ENCODE results near the gene KARS1.

Gene KARS1

GRCh38 chr16:75647492-75648264 is at the start of gene KARS1, which contains the start of gene TERF2IP:
TSS of gene KARS1 (minus strand) at chr16:75647665. CDS start at chr16:75647639, 26 bp downstream.
TSS of gene TERF2IP (plus strand) at chr16:75647773. CDS start at chr16:75647883, 110 bp downstream.
- DNase-seq (ENCODE audit: low spot score): peak; percentile 87

DNA sequence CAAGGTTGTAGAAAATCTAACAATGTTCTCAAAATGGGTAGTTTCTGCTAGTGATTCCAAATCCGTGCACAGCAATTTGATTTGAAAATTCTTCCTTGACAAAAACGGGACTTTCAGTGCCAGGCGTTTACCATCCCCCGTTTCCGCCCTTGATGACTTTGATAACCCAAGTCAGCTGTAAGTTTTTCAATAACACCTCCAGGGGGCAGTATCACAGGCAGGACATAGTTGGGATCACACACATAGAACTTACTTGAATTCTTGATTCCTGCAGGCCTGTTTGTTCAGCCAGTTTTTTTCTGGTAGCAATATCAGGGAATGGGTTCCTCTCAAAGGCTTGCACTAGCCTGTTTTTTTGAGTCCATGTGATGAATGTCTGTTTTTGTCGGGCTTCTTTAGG is 48.2 kb upstream of the KARS1 start:
- no peak for DNase-seq (ENCODE audit: low spot score)

DNA sequence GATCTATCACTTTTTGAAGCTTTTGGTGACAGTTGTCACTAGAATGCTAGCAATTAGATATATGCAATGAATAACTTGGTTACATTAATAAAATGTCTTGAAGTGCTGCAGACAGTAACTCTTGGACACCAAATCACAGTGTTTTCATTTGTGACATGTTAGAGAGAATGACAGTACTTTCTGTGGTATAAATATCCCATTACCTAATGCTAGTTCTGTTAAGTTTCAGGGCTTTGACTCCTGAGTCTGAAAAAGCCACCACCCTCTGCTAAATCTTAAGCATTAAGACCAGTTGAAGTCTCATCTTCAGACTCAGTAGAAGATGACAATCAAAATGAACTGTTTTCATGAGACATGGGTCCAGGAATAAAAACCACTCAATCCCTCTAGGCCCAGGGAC is 39.9 kb upstream of the KARS1 start:
- DNase-seq (ENCODE audit: low spot score): no peak

- no peak for DNase-seq (ENCODE audit: low spot score)
Measured at GRCh38 chr16:75682308-75682707, 34.8 kb upstream of the KARS1 start.

DNA sequence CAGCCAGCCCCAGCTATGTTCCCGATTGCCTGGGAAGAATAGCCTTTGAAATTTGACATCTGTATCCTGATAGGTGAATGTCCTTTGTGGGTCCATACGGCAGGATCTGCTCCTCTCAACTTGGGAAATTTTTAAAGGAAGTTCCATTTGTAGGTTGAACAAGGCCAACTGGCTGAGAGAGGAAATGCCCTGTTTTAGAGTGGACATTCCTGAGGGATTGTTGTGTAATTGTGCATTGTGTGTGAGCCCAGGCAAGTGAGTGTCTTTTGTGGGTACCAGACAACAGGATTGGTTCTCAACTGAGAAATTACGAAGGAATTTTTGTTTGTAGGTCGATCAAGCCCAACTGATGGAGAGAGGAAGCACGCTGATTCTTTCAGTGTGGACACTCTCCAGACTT is 31.9 kb upstream of the KARS1 start:
- DNase-seq (ENCODE audit: low spot score): no peak

DNA sequence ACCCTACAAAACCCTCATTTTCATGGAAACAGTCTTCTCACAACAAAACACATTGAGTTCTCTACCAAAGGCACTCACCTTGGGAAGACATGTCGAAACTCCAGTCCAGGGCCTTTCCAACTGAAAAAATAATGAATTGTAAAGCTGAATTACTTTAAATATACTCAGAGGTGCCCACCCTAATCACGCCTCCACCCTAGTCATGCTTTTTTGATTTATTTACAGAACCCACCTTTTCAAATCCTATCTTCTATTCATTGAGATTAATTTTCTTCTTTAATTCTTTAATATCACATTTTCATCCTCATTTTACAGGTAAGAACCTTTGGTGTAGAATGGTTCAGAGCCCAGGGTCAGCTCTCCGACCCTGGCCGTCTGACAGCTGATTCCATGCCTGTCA is 29.4 kb upstream of the KARS1 start, which contains the start of gene CPHXL2:
CPHXL2 (minus strand) TSS at position 101 of the 400 bp plus-strand sequence; CDS start at position 91, 10 bp downstream.
- no peak for DNase-seq (ENCODE audit: low spot score)

DNA sequence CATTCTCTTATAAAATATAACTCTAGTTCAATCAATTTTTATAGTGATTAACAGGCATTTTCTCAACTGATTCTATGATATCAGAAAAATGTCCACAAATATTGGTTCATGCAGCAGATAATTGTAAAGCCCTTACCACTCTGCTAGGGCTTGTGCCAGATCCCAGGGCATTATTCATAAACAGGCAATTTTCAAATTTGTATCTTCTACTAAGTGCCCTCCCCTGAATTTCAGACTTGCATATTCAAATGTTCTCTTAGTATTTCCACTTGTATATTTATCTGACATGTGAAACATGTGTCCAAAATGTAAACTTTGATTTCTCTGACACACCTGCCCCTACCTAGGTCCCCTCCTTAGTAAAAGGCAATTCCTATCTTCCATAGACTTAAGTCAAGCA is 20.0 kb upstream of the KARS1 start:
- DNase-seq (ENCODE audit: low spot score): no peak

DNA sequence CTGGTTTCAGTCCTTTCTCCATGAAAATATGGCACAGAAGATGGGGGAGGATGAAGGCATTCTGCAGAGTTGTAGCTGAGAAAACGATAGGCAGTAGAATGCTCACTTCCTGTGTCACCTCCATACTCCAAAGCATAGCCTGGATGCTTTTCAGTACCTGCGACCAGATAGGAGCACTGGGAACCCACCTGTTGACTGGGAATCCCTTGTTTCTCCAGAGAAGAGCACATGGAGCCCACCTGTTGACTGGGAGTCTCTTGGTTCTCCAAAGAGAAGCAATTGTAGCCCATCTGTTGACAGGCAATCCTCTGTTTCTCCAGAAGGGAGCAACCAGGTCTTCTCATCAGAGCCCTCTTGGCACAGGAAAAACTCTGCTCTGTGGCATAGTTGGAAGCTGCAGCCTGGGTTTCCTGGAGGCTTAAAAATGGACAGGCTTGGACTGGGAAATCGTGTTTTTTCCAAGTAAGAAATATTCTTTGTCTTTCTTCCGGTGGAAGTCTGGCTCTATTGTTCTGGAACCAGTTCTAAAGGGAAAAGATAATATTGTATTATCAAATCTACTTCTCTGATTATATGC is 13.3 kb upstream of the KARS1 start:
- no peak for DNase-seq (ENCODE audit: low spot score)

GRCh38 chr16:75660321-75660720 is 12.9 kb upstream of the KARS1 start:
- DNase-seq (ENCODE audit: low spot score): no peak

GRCh38 chr16:75658175-75658574 is 10.7 kb upstream of the KARS1 start:
- DNase-seq (ENCODE audit: low spot score): no peak

DNA sequence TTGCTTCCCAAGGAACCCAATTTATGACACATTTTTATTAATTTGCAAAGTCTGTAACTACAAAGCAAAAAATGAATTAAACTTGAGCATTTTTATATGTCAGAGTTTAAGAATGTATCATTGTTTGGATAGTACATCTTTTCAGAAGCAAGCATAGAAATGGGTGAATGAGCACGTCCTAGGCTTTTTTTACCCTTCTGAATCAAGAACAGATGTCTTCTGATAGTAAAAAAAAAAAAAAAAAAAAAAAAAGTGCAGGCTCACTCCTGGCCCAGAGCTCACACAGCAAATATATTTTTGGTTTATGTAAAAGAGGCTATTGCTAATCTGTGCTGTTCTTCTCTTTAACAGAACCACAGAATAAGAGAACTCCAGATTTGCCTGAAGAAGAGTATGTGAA is 6.5 kb upstream of the KARS1 start:
- no peak for DNase-seq (ENCODE audit: low spot score)

DNA sequence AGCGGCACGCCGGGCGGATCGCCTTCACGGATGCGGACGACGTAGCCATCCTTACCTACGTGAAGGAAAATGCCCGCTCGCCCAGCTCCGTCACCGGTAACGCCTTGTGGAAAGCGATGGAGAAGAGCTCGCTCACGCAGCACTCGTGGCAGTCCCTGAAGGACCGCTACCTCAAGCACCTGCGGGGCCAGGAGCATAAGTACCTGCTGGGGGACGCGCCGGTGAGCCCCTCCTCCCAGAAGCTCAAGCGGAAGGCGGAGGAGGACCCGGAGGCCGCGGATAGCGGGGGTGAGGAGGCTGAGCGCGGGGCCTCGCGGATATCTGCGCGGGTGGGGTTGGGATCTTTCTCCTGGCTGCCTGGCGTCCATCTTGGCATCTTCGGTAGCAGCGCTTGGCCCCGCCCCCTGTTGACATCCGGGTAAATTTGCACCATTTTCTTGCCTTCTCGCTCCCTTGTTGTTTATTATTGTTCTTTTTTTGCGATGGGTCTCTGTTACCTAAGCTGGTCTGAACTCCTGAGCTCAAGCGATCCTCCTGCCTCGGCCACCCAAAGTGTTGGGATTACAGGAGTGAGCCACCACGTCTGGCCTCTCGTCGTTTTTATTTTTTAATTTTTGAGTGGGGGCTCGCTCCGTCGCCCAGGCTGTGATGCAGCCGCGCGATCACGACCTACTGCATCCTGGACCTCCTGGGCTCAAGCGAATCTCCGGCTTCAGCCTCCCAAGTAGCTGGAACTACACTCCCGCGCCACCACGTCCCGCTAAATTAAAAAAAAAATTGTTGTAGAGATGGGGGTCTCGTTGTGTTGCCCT is 1.0 kb upstream of the KARS1 start:
- peak; percentile 59 for DNase-seq (ENCODE audit: low spot score)

- no peak for DNase-seq (ENCODE audit: low spot score)
Measured at GRCh38 chr16:75647112-75647491, 363 bp downstream of the KARS1 start.

DNA sequence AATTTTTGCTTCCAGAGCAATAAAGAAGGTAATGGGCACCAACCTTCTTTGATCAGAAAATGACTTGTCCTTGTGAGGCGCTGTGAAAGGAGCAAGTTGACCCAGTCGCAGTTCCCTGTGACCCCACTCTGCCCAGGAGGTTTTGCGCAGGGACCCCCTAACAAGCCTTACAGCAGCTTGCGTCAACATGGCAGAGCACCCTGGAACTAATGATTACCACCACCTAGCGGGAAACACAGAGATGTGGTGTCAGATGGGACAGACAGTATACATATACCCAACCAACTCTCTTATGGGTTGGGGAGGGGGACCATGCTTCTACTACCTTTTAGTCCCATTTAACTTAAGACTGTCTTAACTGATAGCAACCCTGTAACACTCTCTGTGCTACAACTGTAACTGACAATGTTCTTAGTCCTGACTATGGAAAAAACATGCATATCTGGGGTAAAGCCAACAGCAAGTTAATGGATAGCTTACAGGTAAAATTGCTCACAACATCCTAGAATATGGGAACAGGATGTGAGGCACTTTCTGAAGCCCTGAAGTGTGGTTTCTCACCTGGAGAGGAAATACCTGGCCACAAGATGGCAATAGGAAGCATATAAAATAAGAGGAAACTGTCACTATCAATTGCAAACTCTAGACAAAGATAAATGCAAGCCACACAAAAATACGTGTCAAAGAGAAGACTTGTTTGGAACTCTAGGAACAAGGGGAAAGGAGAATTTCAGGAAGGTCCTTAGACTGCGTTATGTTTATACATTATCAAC is 3.0 kb downstream of the KARS1 start:
- no peak for DNase-seq (ENCODE audit: low spot score)

DNA sequence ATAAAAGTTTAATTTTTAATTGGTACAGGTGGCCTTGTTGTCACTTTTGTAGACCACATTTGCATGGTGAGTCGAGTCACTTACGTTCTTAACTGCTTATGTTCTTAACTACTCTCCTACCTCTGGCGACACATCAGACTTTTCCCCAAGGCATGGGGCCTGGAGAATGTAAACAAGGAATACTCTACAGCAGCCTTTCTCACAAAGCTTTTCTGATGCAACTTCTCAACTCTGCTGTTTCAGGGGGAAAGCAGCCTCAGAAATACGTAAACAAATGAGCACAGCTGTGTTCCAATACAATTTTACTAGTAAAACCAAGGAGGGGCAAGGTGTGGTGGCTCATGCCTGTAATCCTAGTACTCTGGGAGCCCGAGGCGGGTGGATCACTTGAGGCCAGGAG is 6.9 kb downstream of the KARS1 start:
- DNase-seq (ENCODE audit: low spot score): no peak

GRCh38 chr16:75635036-75635435 is 12.4 kb downstream of the KARS1 start:
- DNase-seq (ENCODE audit: low spot score): no peak

DNA sequence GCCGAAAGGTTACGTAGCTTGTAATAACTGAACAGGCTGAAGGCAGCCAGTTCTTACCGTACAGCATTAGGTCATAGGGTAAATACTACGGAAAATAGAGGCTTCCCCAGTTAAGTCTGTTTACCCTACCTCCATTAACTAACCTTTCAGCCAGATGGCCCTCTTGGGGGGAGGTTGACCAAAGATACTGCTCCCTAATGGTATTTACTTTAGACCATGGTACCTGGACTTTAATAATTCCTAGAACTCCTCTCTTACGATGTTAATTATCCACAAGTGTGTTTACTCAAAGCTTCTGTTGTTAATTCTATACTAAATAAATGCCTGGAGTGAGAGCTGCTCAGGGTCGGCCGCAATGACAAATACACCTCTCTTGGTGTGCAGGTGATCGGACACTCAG is 14.6 kb downstream of the KARS1 start:
- no peak for DNase-seq (ENCODE audit: low spot score)

DNA sequence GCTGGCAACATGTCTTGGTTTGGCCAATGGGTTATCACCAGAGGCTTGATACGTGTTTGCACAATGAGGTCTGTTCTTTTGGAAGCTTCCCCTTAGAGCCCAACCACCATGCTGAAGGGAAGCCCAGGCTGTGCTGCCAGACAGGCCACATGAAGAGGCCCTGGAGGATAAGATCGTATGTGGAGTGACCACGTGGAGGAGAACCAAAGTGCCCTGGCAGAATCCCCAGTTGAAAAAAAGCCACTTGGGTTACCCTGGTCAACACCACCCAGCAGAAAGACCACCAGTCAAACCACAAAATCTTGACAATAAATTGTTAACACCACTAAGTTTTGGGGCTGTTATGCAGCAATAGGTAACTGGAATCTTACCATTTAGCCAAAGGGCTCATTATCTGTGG is 17.4 kb downstream of the KARS1 start:
- no peak for DNase-seq (ENCODE audit: low spot score)

- DNase-seq (ENCODE audit: low spot score): no peak
Measured at GRCh38 chr16:75629132-75629531, 18.3 kb downstream of the KARS1 start.

GRCh38 chr16:75628351-75628750 is 19.1 kb downstream of the KARS1 start:
- DNase-seq (ENCODE audit: low spot score): no peak

GRCh38 chr16:75627851-75628250 is 19.6 kb downstream of the KARS1 start:
- peak; percentile 62 for DNase-seq (ENCODE audit: low spot score)

- DNase-seq (ENCODE audit: low spot score): no peak
Measured at GRCh38 chr16:75626806-75627205, 20.7 kb downstream of the KARS1 start.
